Pancreas (tissue), 10 donors: Measurements from ENCODE around the gene HADHA. TPM values are rescaled to one million over a fixed set of nuclear protein-coding genes. Genes with fewer than 3 reads are reported as not detected.

Experiments
- ATAC-seq, 4 donors: fragments of 200-7000 bp; cut with Tn5 transposase; one replicate each; pipeline versions ENCODE4 v1.8.0 to v1.9.1; 2020; ENCODE audit warnings: mild to moderate bottlenecking in 4 of 4, moderate library complexity in 4 of 4
- DNase-seq, 6 donors: peaks; one replicate each; pipeline ENCODE4 v3.0.0-alpha.2; 2020
- FAIRE-seq: peaks from 2 replicates; lab custom pipeline; 2012; peaks lifted over from hg19 to GRCh38; lab: Jason Lieb, UNC
- H3K27ac ChIP-seq, 4 donors: fragments of 200-600 bp; sonication (generic); 1 replicate in 3 of 4; 2 replicates in 1 of 4; pipeline versions ENCODE4 v1.5.0 to v1.8.0; 2020
- H3K27me3 ChIP-seq, 4 donors: fragments of 200-600 bp; one replicate each; pipeline ENCODE4 v1.8.0; 2021
- H3K36me3 ChIP-seq, 3 donors: fragments of 200-600 bp; sonication (generic) in 1 of 3; one replicate each; pipeline versions ENCODE4 v1.5.0 to v1.8.0; 2020 to 2021
- H3K4me1 ChIP-seq, 3 donors: fragments of 200-600 bp; one replicate each; pipeline ENCODE4 v1.8.0; 2021
- H3K4me3 ChIP-seq, 4 donors: fragments of 200-600 bp; sonication (generic) in 2 of 4; one replicate each; pipeline versions ENCODE4 v1.5.0 to v1.8.0; 2020 to 2021
- H3K9me3 ChIP-seq, 4 donors: fragments of 200-600 bp; one replicate each; pipeline ENCODE4 v1.8.0; 2021
- CTCF ChIP-seq, 4 donors: fragments of 200-600 bp; sonication (generic) in 3 of 4; IDR thresholded peaks; one replicate each; pipeline versions ENCODE4 v1.5.0 to v1.8.0; 2021; ENCODE audit warnings: antibody characterized with exemption in 4 of 4
- WGBS, 2 donors: extraction: QIAGEN DNeasy Blood & Tissue Kit; methylation state at CpG; one replicate each; pipeline ENCODE4 v1.1.7; 2013; 5-methylcytosine and 5-hydroxymethylcytosine counted together
- intact Hi-C, 3 donors: fragments of 100-400 bp; cut with DNase I; formaldehyde crosslinking; loops; one replicate each; pipeline versions ENCODE4 v1.11.1 to v1.14.2; 2022
- polyA plus RNA-seq, 2 donors: library from polyadenylated mRNA; stranded (reverse); fragments of 200-250 nt; gene quantifications; one replicate each; pipeline ENCODE4 v1.2.3, GENCODE V29; 2013
- total RNA-seq, 6 donors: library from RNA; stranded (reverse); fragmentation: NEBNext Ultra II Directional in 4 of 6; extraction: Animal tissue kit (Norgen Biotek cat#: 25700) in 4 of 6; gene quantifications; one replicate each; pipeline versions ENCODE4 v1.2.1 to v1.2.4, GENCODE V29; 2021 to 2023
- donor health status: healthy with polysubstance abuse.
- donor health status: DM: no; HTN: no; CAD: no; lungs with moderate emphysema.
- donor health status: DM: no; HTN: no; CAD: no.
- donor health status: control.
- donor health status: control.
- donor health status: Bipolar disorder and iron deficiency.
- donor health status: DM: yes; HTN: yes; CAD: no.
- donor health status: DM: no; HTN: no; CAD: no.
- donor health status: DM: no; HTN: no; CAD: no.
- donor health status: DM: yes; HTN: yes; CAD: no.

HADHA gene
- total and polyA plus RNA-seq, 8 donors: 32.1 to 89.6 (median 67.6) TPM

GRCh38 chr2:26148501-26148900 is 95.9 kb downstream of the HADHA start:
- intact Hi-C loops: loop anchor here in 2 of 3 donors (5.0 to 10.0 kb wide), 2 partner anchors 156 to 164 kb away; partner anchors contain the start of gene KIF3C (in 1 of the 2)
- no peak for TF ChIP-seq CTCF (IDR thresholded peaks at IDR 0.05)
- H3K9me3 ChIP-seq: no peaks in the 10 kb centered on the region
- WGBS, 2 donors: 36 to 38% methylated on average over 2 of the region's 2 CpGs
- FAIRE-seq: no peak
- no peak overlapping the region for H3K4me3 ChIP-seq
- peaks cover 4 to 8% (median 7%) of the 10 kb centered on the region in 3 donors for H3K4me1 ChIP-seq
- no peaks in the 10 kb centered on the region for H3K36me3 ChIP-seq
- ATAC-seq: no peak
- no peak for DNase-seq
- H3K27ac ChIP-seq: no peak overlapping the region
- no peaks in the 10 kb centered on the region for H3K27me3 ChIP-seq

GRCh38 chr2:26144953-26145680 is 99.3 kb downstream of the HADHA start:
- H3K9me3 ChIP-seq: no peaks in the 10 kb centered on the region
- ATAC-seq (peak; percentile 78 to 93 (median 88)), FAIRE-seq (no peak), DNase-seq (peak in 5 of 6 donors; percentile 49 to 71 (median 55))
- intact Hi-C loops: loop anchor here in 2 of 3 donors (5.0 to 10.0 kb wide), 3 partner anchors 153 to 193 kb away; partner anchors contain the start of gene KIF3C (in 1 of the 2)
- H3K27me3 ChIP-seq: no peaks in the 10 kb centered on the region
- peak; percentile 18 to 62 (median 48) for TF ChIP-seq CTCF (IDR thresholded peaks at IDR 0.05)
- H3K27ac ChIP-seq: peak overlapping the region in 2 of 4 donors; percentile 58 to 66
- peak overlapping the region in 1 of 4 donors; percentile 15 for H3K4me3 ChIP-seq
- H3K4me1 ChIP-seq: peaks cover 4 to 8% (median 7%) of the 10 kb centered on the region in 3 donors
- no peaks in the 10 kb centered on the region for H3K36me3 ChIP-seq
- WGBS, 2 donors: 14 to 18% methylated on average over 11 of the region's 11 CpGs

GRCh38 chr2:26144031-26144430 is 100.4 kb downstream of the HADHA start:
- Histone ChIP-seq H3K4me1 (peaks cover 4 to 12% (median 7%) of the 10 kb centered on the region in 3 donors), H3K9me3 (no peaks in the 10 kb centered on the region), H3K27ac (peak overlapping the region; percentile 17 to 66 (median 44)), H3K36me3 (no peaks in the 10 kb centered on the region), H3K27me3 (no peaks in the 10 kb centered on the region), H3K4me3 (no peak overlapping the region)
- DNase-seq: peak in 1 of 6 donors; percentile 17
- WGBS, 2 donors: 23 to 27% methylated on average over 7 of the region's 7 CpGs
- intact Hi-C loops: loop anchor here in 2 of 3 donors (5.0 to 10.0 kb wide), 2 partner anchors 159 to 192 kb away; partner anchors contain the start of gene KIF3C (in 1 of the 2)
- no peak for FAIRE-seq
- ATAC-seq: peak; percentile 48 to 64 (median 50)
- no peak for TF ChIP-seq CTCF (IDR thresholded peaks at IDR 0.05)

- H3K4me3 ChIP-seq: no peak overlapping the region
- H3K4me1 ChIP-seq: peaks cover 4 to 12% (median 7%) of the 10 kb centered on the region in 3 donors
- H3K27me3 ChIP-seq: no peaks in the 10 kb centered on the region
- intact Hi-C loops: loop anchor here in 2 of 3 donors (5.0 to 10.0 kb wide), 2 partner anchors 156 to 189 kb away; partner anchors contain the start of gene KIF3C (in 1 of the 2)
- FAIRE-seq (no peak), ATAC-seq (no peak), DNase-seq (no peak)
- WGBS, 2 donors: 91% methylated on average over 18 of the region's 18 CpGs
- no peaks in the 10 kb centered on the region for H3K9me3 ChIP-seq
- peaks cover 0 to under 1% (median 0%) of the 10 kb centered on the region in 3 donors for H3K36me3 ChIP-seq
- TF ChIP-seq CTCF (IDR thresholded peaks at IDR 0.05): no peak
- no peak overlapping the region for H3K27ac ChIP-seq
Measured at GRCh38 chr2:26141145-26141769, 103.2 kb downstream of the HADHA start.

Other genes starting within 250 kb of the HADHA start
- 10 to 100 TPM; 27.4 to 62.9 (median 50.0) TPM for gene RAB10, start 210.5 kb downstream of the HADHA start, total RNA-seq
- gene RAB10, start 210.5 kb downstream of the HADHA start, polyA plus RNA-seq: 10 to 100 TPM; 16.5 to 29.1 TPM
- 1 to 10 TPM; 1.2 to 4.0 (median 2.6) TPM for gene GAREM2, start 71.5 kb downstream of the HADHA start, total RNA-seq
- gene GAREM2, start 71.5 kb downstream of the HADHA start, polyA plus RNA-seq: 1 to 10 TPM; 1.1 TPM
- 10 to 100 TPM; 45.8 to 76.8 (median 60.2) TPM for gene HADHB, start 307 bp upstream of the HADHA start, total RNA-seq
- gene HADHB, start 307 bp upstream of the HADHA start, polyA plus RNA-seq: 10 to 100 TPM; 36.3 to 75.1 TPM
- gene SELENOI, start 101.5 kb upstream of the HADHA start, total RNA-seq: 10 to 100 TPM in 5 of 6 donors, 1 to 10 TPM in 1; 8.2 to 16.5 (median 13.4) TPM
- 1 to 10 TPM; 1.9 to 6.7 TPM for gene SELENOI, start 101.5 kb upstream of the HADHA start, polyA plus RNA-seq
- 1 to 10 TPM in 1 of 6 donors, under 1 TPM in 5; 0.28 to 1.1 (median 0.57) TPM for gene ADGRF3, start 102.2 kb upstream of the HADHA start, total RNA-seq
- gene ADGRF3, start 102.2 kb upstream of the HADHA start, polyA plus RNA-seq: 1 to 10 TPM in 1 of 2 donors, under 1 TPM in 1; 0.87 to 1.4 TPM
- gene DRC1, start 157.3 kb upstream of the HADHA start, total RNA-seq: not detected
- gene DRC1, start 157.3 kb upstream of the HADHA start, polyA plus RNA-seq: under 1 TPM; 0.19 to 0.54 TPM
- gene OTOF, start 233.5 kb upstream of the HADHA start, total RNA-seq: under 1 TPM in 5 of 6 donors, not detected in 1; 0.09 to 0.26 (median 0.12) TPM
- under 1 TPM; 0.07 to 0.19 TPM for gene OTOF, start 233.5 kb upstream of the HADHA start, polyA plus RNA-seq